Muscle layer of colon (tissue), 2 donors: ENCODE measurements around the gene SPATA25.
"Not testable (repeated sequence)": the region's sequence is repeated elsewhere in the genome, so short reads cannot be mapped to it uniquely, and the experiment has no call there.

Source experiments
- H3K27ac ChIP-seq: one replicate; pipeline ENCODE4 v1.7.0; 2013; ENCODE audit warnings: low read depth, mild to moderate bottlenecking, low read length, moderate library complexity
- H3K27me3 ChIP-seq, 2 donors: one replicate each; pipeline ENCODE4 v1.7.0; 2013; ENCODE audit warnings: low read length in 2 of 2, mild to moderate bottlenecking in 2 of 2; ENCODE audit not compliant: insufficient read depth in 2 of 2, control insufficient read depth in 1 of 2
- H3K36me3 ChIP-seq: one replicate; pipeline ENCODE4 v1.7.0; 2013; ENCODE audit warnings: mild to moderate bottlenecking, low read length; ENCODE audit not compliant: insufficient read depth
- H3K4me1 ChIP-seq: one replicate; pipeline ENCODE4 v1.7.0; 2013; ENCODE audit warnings: mild to moderate bottlenecking, low read length; ENCODE audit not compliant: insufficient read depth
- H3K4me3 ChIP-seq, 2 donors: one replicate each; pipeline ENCODE4 v1.7.0; 2013; ENCODE audit warnings: low read length in 2 of 2, low read depth in 1 of 2, mild to moderate bottlenecking in 1 of 2, moderate library complexity in 1 of 2
- H3K9ac ChIP-seq: one replicate; pipeline ENCODE4 v1.7.0; 2013; ENCODE audit warnings: low read length
- H3K9me3 ChIP-seq: one replicate; pipeline ENCODE4 v1.7.0; 2013; ENCODE audit warnings: mild to moderate bottlenecking, low read length
- donor health status: abdominal sarcoma.
- donor health status: Adenocarcinoma of cecum.

The SPATA25 gene

GRCh38 chr20:45874104-45874481 lies 13.3 kb downstream of the SPATA25 start:
- H3K36me3 ChIP-seq, result peaks cover 20% of the 10 kb centered on the region
- not testable (repeated sequence) for H3K27ac ChIP-seq, H3K9ac ChIP-seq, H3K4me3 ChIP-seq, H3K27me3 ChIP-seq, H3K9me3 ChIP-seq, H3K4me1 ChIP-seq

- Histone ChIP-seq H3K4me3 (no peak overlapping the region), H3K9ac (no peak overlapping the region), H3K27me3 (no peaks in the 10 kb centered on the region), H3K27ac (no peak overlapping the region), H3K4me1 (no peaks in the 10 kb centered on the region), H3K9me3 (no peaks in the 10 kb centered on the region), H3K36me3 (peaks cover 20% of the 10 kb centered on the region)
These were observed 13.9 kb downstream of the SPATA25 start for GRCh38 chr20:45873409-45874103.

- H3K36me3 ChIP-seq, result peaks cover 12% of the 10 kb centered on the region
- peaks cover 2% of the 10 kb centered on the region for H3K4me1 ChIP-seq
- no peak overlapping the region for H3K4me3 ChIP-seq
- no peaks in the 10 kb centered on the region for H3K27me3 ChIP-seq
- no peak overlapping the region for H3K9ac ChIP-seq
- H3K9me3 ChIP-seq, result no peaks in the 10 kb centered on the region
- no peak overlapping the region for H3K27ac ChIP-seq
These were observed 14.8 kb downstream of the SPATA25 start for GRCh38 chr20:45872626-45873025.

GRCh38 chr20:45867819-45868176 lies 19.6 kb downstream of the SPATA25 start:
- no peaks in the 10 kb centered on the region for H3K27me3 ChIP-seq
- no peak overlapping the region for H3K27ac ChIP-seq
- no peak overlapping the region for H3K9ac ChIP-seq
- H3K4me1 ChIP-seq, result peaks cover 6% of the 10 kb centered on the region
- no peak overlapping the region for H3K4me3 ChIP-seq
- H3K36me3 ChIP-seq, result no peaks in the 10 kb centered on the region
- H3K9me3 ChIP-seq, result no peaks in the 10 kb centered on the region

GRCh38 chr20:45867136-45867818 lies 20.1 kb downstream of the SPATA25 start:
- Histone ChIP-seq H3K9ac (no peak overlapping the region), H3K27me3 (no peaks in the 10 kb centered on the region), H3K9me3 (no peaks in the 10 kb centered on the region), H3K4me3 (no peak overlapping the region), H3K4me1 (peaks cover 6% of the 10 kb centered on the region), H3K36me3 (no peaks in the 10 kb centered on the region), H3K27ac (no peak overlapping the region)

GRCh38 chr20:45866454-45866853 lies 21.0 kb downstream of the SPATA25 start:
- H3K4me3 ChIP-seq, result no peak overlapping the region
- H3K9me3 ChIP-seq, result no peaks in the 10 kb centered on the region
- peaks cover 6% of the 10 kb centered on the region for H3K4me1 ChIP-seq
- H3K36me3 ChIP-seq, result no peaks in the 10 kb centered on the region
- no peaks in the 10 kb centered on the region for H3K27me3 ChIP-seq
- no peak overlapping the region for H3K9ac ChIP-seq
- no peak overlapping the region for H3K27ac ChIP-seq

GRCh38 chr20:45863543-45864470 lies 23.6 kb downstream of the SPATA25 start:
- Histone ChIP-seq H3K27ac (no peak overlapping the region), H3K9me3 (no peaks in the 10 kb centered on the region), H3K36me3 (no peaks in the 10 kb centered on the region), H3K4me3 (no peak overlapping the region), H3K9ac (no peak overlapping the region), H3K4me1 (peaks cover 6% of the 10 kb centered on the region), H3K27me3 (no peaks in the 10 kb centered on the region)

- no peaks in the 10 kb centered on the region for H3K9me3 ChIP-seq
- H3K27ac ChIP-seq, result no peak overlapping the region
- no peak overlapping the region for H3K9ac ChIP-seq
- H3K27me3 ChIP-seq, result no peaks in the 10 kb centered on the region
- H3K4me1 ChIP-seq, result peaks cover 2% of the 10 kb centered on the region
- H3K36me3 ChIP-seq, result no peaks in the 10 kb centered on the region
- H3K4me3 ChIP-seq, result no peak overlapping the region
These were observed 26.0 kb downstream of the SPATA25 start for GRCh38 chr20:45861221-45862075.

GRCh38 chr20:45860560-45861220 lies 26.7 kb downstream of the SPATA25 start:
- Histone ChIP-seq H3K9me3 (no peaks in the 10 kb centered on the region), H3K27me3 (no peaks in the 10 kb centered on the region), H3K4me3 (no peak overlapping the region), H3K27ac (no peak overlapping the region), H3K36me3 (no peaks in the 10 kb centered on the region), H3K9ac (no peak overlapping the region), H3K4me1 (peaks cover 9% of the 10 kb centered on the region)

- peaks cover 13% of the 10 kb centered on the region for H3K4me1 ChIP-seq
- H3K9me3 ChIP-seq, result no peaks in the 10 kb centered on the region
- no peaks in the 10 kb centered on the region for H3K27me3 ChIP-seq
- H3K27ac ChIP-seq, result no peak overlapping the region
- peaks cover 3% of the 10 kb centered on the region for H3K36me3 ChIP-seq
- H3K9ac ChIP-seq, result no peak overlapping the region
- no peak overlapping the region for H3K4me3 ChIP-seq
These were observed 27.5 kb downstream of the SPATA25 start for GRCh38 chr20:45859916-45860315.
